Body of pancreas (tissue), 4 donors: ENCODE results near the gene GAPVD1.

Experiments used
- CTCF ChIP-seq, 7 experiments: fragments of 450-650 bp in 4 of 7; fragments of 200-600 bp in 3 of 7; sonication (generic) in 3 of 7; IDR thresholded peaks; one replicate each; pipeline ENCODE4 v1.5.1; 2016 to 2019; ENCODE audit warnings: antibody characterized with exemption in 7 of 7
- POLR2A ChIP-seq, 3 donors: fragments of 450-650 bp; IDR thresholded peaks; one replicate each; pipeline ENCODE4 v1.6.1; 2016; ENCODE audit warnings: antibody characterized with exemption in 3 of 3, mild to moderate bottlenecking in 2 of 3

- no peak for TF ChIP-seq CTCF (IDR thresholded peaks at IDR 0.05)
- TF ChIP-seq POLR2A (IDR thresholded peaks at IDR 0.05) = no peak
Measured at GRCh38 chr9:125341566-125341965, 79.9 kb downstream of the GAPVD1 start.
